Measurements from ENCODE around the gene IFNA21.
A peak's percentile ranks its signal among the peaks of the same experiment; 100 is the strongest.
"Not testable (repeated sequence)": the region's sequence is repeated elsewhere in the genome, so short reads cannot be mapped to it uniquely, and the experiment has no call there.

IFNA21 gene

DNA sequence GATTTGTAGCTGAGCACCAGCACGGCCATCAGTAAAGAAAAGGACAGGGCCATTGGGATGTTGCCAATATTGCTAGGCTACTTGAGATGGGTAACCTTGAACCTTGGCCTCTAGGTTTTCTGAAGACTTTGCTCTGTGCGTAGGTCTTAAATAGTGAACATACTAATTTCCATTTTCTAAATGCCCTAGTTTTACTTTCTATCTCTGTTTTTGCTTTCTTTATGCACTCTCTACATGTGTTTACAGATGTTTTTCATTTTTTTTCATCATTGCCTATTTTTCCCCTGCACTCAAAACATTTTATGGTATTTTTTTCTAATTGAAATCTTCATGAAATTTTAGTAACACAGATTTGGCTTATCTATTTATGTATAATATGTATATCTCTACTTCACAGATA, at the start of gene IFNA21:
Gene IFNA21 (minus strand): TSS at position 101 of the 400 bp plus-strand sequence. CDS start 48 bp downstream, at position 53.
- in situ Hi-C loops (cut with HindIII; ENCODE audit: low pct_unique_long_range_greater_than_20kb, low sequenced_read_pairs); DNase-seq (ENCODE audit: low read depth in 1 of 2, low spot score in 1 of 2): not testable (repeated sequence)

DNA sequence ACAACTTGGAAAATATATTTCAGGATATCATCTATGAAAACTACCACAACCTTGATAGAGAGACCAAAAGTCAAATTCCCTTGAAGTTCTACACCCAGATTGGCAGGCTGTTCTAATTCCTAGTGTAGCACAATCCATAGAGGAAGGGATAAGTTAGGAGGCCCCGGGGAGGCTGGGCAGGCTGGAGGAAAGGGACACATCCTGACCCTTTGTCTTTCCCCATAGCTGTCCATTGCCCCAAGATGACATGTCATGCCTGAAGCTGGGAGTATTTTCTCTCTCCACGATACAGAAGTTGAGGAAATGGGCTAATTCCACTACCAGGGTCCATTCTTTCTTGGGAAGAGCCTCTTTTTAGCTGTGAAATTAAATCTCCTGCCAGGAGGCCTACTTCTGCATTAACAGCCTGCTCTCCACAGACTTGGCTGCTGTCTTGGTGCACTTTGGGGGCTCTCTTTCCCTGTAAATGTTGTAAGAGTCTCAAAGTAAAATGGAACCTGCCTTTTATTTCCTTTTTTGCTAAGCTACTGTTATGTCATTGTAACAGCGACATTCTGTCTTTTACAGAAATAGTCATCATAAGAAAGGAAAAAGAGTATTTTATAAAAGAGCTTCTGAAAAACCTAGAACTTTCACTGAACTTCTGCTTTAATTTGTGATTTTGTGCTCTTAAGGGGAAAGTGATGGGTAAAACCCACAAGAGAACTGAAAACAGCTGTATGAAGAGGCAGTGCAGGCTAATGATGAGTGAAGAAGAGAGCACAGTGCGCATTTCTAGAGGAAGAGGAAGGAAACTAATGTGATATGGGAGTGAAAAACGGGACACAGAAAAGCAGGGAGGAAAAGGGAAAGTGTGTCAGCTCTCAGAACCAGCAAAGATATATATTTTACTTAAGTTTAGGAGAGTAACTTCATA, 47.2 kb upstream of the IFNA21 start:
- DNase-seq (ENCODE audit: low read depth in 1 of 2, low spot score in 1 of 2): peak in 1 of 2 experiments; percentile 16
- in situ Hi-C loops (cut with HindIII; ENCODE audit: low pct_unique_long_range_greater_than_20kb, low sequenced_read_pairs): not testable (repeated sequence)

DNA sequence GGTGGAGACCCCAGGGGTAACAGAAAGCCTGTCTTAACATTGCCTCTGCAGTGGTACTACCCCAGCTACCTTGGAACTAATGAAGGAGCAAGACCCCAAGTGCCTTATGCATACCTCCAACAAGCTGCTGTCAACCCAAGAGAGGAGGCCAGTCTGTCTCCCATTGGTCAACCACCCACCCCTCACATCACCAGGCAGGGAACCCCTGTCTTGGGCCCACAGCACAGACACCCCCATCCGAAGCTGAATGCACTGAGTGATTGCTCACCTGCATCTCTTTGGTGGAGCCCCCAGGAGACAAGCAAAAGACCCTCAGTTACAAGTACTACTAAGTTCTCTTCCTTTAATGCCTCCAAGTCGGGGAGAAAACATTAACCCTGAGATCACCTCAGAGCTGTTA, 45.7 kb upstream of the IFNA21 start:
- in situ Hi-C loops (cut with HindIII; ENCODE audit: low pct_unique_long_range_greater_than_20kb, low sequenced_read_pairs); DNase-seq (ENCODE audit: low read depth in 1 of 2, low spot score in 1 of 2): not testable (repeated sequence)

DNA sequence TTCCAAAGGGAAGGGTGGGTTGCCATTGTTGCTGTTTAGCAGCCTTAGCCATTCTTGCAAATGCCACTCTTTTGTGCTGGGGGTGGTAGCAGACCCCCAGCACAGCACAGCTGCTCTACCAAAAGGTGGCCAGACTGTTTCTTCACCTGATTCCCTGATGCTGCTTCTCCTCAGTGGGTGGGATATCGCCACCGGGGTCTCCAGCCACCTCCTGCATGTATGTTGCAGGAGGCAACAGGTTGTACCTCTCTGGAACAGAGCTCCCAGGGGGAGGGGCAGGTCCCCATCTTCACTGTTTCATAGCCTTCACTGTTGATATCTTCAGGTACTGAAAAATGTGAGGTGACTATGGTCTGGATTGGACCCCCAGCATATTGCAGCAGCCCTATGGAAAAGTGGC, 44.3 kb upstream of the IFNA21 start:
- in situ Hi-C loops (cut with HindIII; ENCODE audit: low pct_unique_long_range_greater_than_20kb, low sequenced_read_pairs); DNase-seq (ENCODE audit: low read depth in 1 of 2, low spot score in 1 of 2): not testable (repeated sequence)

DNA sequence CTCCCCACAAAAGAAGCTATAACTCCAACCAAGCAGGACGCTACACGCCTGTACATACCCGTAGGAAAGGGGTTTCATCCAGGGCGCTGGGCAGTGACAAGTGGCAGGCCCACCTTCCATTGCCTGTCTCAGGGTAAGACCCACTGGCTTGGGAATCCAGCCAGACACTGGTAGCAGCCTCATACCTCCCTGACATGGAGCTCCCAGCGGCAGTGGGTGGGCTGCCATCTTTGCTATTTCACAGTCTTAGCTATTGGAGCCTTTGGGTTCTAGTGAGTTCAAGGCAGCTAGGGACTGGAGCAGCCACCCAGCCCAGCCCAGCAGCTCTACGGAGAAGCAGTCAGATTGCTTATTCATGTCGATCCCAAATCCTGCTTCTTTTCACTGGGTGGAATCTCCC, 43.9 kb upstream of the IFNA21 start:
- DNase-seq (ENCODE audit: low read depth in 1 of 2, low spot score in 1 of 2): no peak
- in situ Hi-C loops (cut with HindIII; ENCODE audit: low pct_unique_long_range_greater_than_20kb, low sequenced_read_pairs): no loop called here
- TF ChIP-seq JUND (IDR thresholded peaks at IDR 0.05; ENCODE audit: low read depth): no peak

DNA sequence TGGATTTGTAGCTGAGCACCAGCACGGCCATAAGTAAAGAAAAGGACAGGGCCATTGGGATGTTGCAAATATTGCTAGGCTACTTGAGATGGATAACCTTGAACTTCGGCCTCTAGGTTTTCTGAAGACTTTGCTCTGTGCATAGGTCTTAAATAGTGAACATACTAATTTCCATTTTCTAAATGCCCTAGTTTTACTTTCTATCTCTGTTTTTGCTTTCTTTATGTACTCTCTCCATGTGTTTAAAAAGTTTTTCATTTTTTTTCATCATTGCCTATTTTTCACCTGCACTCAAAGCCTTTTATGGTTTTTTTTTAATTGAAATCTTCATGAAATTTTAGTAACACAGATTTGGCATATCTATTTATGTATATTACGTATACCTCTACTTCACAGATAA, 40.6 kb upstream of the IFNA21 start, which contains the start of gene IFNA10:
Gene IFNA10 (minus strand): TSS at position 101 of the 400 bp plus-strand sequence. CDS start 46 bp downstream, at position 55.
- DNase-seq (ENCODE audit: low read depth in 1 of 2, low spot score in 1 of 2); in situ Hi-C loops (cut with HindIII; ENCODE audit: low pct_unique_long_range_greater_than_20kb, low sequenced_read_pairs): not testable (repeated sequence)

DNA sequence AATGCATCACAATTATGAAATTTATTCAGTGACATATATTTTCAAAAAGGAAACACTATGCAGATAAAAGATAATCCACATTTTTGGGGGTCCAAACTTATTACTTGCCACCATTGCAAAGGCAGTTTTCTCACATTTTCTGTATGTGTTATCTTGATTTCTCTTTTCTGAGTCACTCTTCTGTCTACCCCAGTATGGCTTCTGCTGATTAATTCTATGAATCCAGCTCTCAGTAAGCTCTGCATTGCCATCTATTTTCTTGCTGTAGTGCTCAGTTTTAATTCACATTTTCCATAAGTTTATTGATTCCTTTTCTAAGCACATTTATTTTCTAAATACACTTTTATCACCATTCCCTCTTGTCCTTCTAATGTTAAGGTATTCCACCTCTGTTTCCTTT, 38.7 kb upstream of the IFNA21 start:
- TF ChIP-seq JUND (IDR thresholded peaks at IDR 0.05; ENCODE audit: low read depth): no peak
- DNase-seq (ENCODE audit: low read depth in 1 of 2, low spot score in 1 of 2): no peak
- in situ Hi-C loops (cut with HindIII; ENCODE audit: low pct_unique_long_range_greater_than_20kb, low sequenced_read_pairs): no loop called here

DNA sequence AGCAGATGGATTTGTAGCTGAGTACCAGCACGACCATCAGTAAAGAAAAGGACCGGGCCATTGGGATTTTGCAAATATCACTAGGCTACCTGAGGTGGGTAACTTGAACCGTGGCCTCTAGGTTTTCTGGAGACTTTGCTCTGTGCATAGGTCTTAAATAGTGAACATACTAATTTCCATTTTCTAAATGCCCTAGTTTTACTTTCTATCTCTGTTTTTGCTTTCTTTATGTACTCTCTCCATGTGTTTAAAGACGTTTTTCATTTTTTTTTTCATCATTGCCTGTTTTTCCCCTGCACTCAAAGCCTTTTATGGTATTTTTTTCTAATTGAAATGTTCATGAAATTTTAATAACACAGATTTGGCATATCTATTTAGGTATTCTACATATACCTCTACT, 35.6 kb upstream of the IFNA21 start, which contains the start of gene IFNA7:
Gene IFNA7 (minus strand): TSS at position 101 of the 400 bp plus-strand sequence. CDS start 40 bp downstream, at position 61.
- DNase-seq (ENCODE audit: low read depth in 1 of 2, low spot score in 1 of 2); in situ Hi-C loops (cut with HindIII; ENCODE audit: low pct_unique_long_range_greater_than_20kb, low sequenced_read_pairs): not testable (repeated sequence)

DNA sequence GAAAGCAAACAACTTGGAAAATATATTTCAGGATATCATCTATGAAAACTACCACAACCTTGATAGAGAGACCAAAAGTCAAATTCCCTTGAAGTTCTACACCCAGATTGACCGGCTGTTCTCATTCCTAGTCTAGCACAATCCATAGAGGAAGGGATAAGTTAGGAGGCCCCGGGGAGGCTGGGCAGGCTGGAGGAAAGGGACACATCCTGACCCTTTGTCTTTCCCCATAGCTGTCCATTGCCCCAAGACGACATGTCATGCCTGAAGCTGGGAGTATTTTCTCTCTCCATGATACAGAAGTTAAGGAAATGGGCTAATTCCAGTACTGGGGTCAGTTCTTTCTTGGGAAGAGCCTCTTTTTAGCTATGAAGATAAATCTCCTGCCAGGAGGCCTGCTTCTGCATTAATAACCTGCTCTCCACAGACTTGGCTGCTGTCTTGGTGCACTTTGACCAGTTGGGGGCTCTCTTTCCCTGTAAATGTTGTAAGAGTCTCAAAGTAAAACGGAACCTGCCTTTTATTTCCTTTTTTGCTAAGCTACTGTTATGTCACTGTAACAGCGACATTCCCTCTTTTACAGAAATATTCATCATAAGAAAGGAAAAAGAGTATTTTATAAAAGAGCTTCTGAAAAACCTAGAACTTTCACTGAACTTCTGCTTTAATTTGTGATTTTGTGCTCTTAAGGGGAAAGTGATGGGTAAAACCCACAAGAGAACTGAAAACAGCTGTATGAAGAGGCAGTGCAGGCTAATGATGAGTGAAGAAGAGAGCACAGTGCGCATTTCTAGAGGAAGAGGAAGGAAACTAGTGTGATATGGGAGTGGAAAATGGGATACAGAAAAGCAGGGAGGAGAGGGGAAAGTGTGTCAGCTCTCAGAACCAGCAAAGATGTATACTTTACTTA, 28.7 kb upstream of the IFNA21 start:
- peak in 1 of 2 experiments; percentile 40 for DNase-seq (ENCODE audit: low read depth in 1 of 2, low spot score in 1 of 2)
- in situ Hi-C loops (cut with HindIII; ENCODE audit: low pct_unique_long_range_greater_than_20kb, low sequenced_read_pairs): not testable (repeated sequence)

DNA sequence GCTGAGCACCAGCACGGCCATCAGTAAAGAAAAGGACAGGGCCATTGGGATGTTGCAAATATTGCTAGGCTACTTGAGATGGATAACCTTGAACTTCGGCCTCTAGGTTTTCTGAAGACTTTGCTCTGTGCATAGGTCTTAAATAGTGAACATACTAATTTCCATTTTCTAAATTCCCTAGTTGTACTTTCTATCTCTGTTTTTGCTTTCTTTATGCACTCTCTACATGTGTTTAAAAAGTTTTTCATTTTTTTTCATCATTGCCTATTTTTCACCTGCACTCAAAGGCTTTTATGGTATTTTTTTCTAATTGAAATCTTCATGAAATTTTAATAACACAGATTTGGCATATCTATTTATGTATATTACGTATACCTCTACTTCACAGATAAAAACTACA, 21.0 kb upstream of the IFNA21 start, which contains the start of gene IFNA4:
Gene IFNA4 (minus strand): TSS at position 101 of the 400 bp plus-strand sequence. CDS start 56 bp downstream, at position 45.
- in situ Hi-C loops (cut with HindIII; ENCODE audit: low pct_unique_long_range_greater_than_20kb, low sequenced_read_pairs); DNase-seq (ENCODE audit: low read depth in 1 of 2, low spot score in 1 of 2): not testable (repeated sequence)

DNA sequence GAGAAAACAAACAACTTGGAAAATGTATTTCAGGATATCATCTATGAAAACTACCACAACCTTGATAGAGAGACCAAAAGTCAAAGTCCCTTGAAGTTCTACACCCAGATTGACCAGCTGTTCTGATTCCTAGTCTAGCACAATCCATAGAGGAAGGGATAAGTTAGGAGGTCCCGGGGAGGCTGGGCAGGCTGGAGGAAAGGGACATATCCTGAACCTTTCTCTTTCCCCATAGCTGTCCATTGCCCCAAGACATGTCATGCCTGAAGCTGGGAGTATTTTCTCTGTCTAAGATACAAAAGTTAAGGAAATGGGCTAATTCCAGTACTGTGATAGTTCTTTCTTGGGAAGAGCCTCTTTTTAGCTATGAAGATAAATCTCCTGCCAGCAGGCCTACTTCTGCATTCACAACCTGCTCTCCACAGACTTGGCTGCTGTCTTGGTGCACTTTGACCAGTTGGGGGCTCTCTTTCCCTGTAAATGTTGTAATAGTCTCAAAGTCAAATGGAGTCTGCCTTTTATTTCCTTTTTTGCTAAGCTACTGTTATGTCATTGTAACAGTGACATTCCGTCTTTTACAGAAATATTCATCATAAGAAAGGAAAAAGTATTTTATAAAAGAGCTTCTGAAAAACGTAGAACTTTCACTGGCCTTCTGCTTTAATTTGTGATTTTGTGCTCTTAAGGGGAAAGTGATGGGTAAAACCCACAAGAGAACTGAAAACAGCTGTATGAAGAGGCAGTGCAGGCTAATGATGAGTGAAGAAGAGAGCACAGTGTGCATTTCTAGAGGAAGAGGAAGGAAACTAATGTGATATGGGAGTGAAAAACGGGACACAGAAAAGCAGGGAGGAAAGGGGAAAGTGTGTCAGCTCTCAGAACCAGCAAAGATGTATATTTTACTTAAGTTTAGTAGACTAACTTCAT, 16.6 kb upstream of the IFNA21 start:
- in situ Hi-C loops (cut with HindIII; ENCODE audit: low pct_unique_long_range_greater_than_20kb, low sequenced_read_pairs): not testable (repeated sequence)

DNA sequence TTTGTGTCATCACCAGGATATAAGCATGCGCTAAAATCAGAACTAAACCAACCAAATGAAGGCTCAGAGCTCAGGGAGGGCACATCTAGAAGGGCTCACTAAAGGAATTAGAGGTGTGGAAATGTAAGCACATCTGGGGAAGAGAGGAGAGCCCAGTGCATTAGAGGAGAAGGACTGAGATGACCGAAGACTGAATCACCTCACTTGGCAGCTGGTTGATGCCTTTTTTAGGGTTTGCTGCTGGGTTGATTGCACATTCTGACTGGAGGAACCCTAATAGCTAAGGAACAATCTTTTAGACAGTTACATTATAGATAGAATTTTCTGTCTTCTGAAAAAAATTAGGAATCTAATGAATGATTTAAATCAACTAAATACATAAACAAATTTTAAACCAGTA, 8.2 kb upstream of the IFNA21 start:
- TF ChIP-seq JUND (IDR thresholded peaks at IDR 0.05; ENCODE audit: low read depth): no peak
- no peak for DNase-seq (ENCODE audit: low read depth in 1 of 2, low spot score in 1 of 2)
- in situ Hi-C loops (cut with HindIII; ENCODE audit: low pct_unique_long_range_greater_than_20kb, low sequenced_read_pairs): no loop called here

More for the DNA sequence above, 16.6 kb upstream of the IFNA21 start:
- peak in 1 of 2 experiments; percentile 46 for DNase-seq (ENCODE audit: low read depth in 1 of 2, low spot score in 1 of 2)

Measured in T47D (cell line).